GM12865 (cell line): ENCODE measurements around the gene AGO1.

Source experiments
- DNase-seq: peaks from one replicate; pipeline ENCODE4 v3.0.0; 2010; ENCODE audit warnings: low read depth
- H3K4me3 ChIP-seq: 2 replicates; pipeline ENCODE4 v1.5.1; 2011; ENCODE audit warnings: mild to moderate bottlenecking, low read depth, low read length, control low read depth
- CTCF ChIP-seq: IDR thresholded peaks from 2 replicates; pipeline ENCODE4 v1.5.1; 2011; ENCODE audit warnings: low read length, control low read depth, low read depth, inconsistent platforms; ENCODE audit not compliant: insufficient read depth; ENCODE audit errors: missing control alignments

The AGO1 gene

GRCh38 chr1:35929730-35930592 lies 47.0 kb downstream of the AGO1 start:
- H3K4me3 ChIP-seq, result peak overlapping the region; percentile 66
- TF ChIP-seq CTCF, result no peak
- DNase-seq, result peak; percentile 46

DNA sequence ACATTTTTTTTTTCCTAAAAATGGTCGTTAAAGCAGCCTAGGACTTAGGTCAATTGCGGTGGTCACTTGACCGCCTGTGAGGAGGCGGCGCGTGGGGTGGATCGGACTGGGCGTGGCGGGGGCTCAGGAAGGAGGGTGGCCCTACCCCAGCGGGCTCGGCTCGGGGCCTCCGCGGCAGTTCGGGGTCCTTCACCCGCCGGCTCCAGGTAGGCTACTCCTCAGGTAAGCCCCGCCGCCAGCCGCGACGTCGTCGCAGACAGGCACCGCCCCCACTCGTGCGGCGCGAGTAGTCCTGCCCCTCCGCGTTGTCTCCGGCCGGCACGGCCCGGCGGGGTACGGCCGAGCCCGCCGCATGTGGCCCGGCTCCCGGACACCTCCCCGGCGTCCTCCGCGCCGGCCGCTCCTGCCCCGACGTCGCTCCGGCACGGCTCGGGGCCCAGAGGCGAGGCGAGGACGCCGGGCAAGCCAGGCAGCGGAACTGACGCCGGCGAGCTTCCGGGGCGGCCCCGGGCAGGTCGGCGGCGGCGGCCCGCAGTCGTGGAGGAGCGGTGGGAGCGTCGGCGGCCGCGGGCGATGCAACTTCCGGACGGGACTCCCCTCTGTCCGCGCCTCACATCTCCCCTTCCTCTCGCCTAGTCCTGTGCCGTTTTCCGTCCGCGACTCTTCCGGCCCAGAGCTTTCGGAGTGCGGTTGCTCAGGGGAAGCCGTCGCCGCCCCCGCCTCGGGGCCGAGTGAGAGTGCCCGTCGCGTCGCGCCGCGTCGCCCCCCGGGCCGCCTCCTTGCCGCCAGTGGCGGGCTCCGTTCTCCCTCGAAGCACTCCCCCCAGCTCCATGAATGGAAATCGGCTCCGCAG lies 47.8 kb downstream of the AGO1 start, which contains the start of gene AGO3:
TSS of gene AGO3 (plus strand) at position 513 of the 853 bp plus-strand sequence. CDS start at position 835, 322 bp downstream.
- peak within 1 kb of the TSS; percentile 66 for H3K4me3 ChIP-seq
- no peak for TF ChIP-seq CTCF
- DNase-seq, result peak; percentile 95

DNA sequence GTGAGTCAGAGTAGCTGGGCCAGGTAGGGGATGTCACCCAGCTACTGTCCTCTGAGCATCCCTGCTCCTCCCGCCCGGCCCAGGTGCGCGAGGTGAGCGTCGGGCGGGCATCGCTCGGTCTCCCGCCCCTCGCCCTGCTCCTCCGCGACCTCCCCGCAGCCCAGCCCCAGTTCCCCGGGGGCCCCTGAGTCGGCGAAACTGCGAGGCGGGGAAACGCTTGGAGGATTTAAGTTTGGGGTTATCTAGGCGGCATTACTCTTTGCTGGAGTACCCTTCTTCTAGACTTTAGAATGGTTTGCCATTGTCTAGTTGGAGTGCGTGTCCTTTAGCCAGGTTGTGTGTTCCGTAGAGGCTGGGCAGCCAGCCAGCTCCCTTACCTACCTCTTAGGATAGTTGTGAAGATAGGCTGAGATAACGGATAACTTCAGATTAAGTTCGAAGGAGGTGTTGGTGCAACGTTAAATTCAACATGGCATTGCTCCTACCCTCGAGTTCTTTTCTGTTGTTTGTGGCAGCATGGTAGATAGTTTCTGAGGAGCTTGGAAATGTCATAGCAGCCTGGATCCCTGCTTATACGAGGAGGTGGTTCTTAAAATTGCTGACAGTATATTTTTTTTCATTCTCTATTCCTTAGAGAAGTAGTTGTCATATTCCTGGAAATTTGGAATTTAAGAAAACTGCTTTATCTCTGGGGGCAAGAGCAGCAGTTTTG lies 48.6 kb downstream of the AGO1 start:
- TF ChIP-seq CTCF, result no peak
- DNase-seq, result no peak
- H3K4me3 ChIP-seq, result peak overlapping the region; percentile 66

GRCh38 chr1:35932158-35932636 lies 49.2 kb downstream of the AGO1 start:
- no peak for TF ChIP-seq CTCF
- peak overlapping the region; percentile 66 for H3K4me3 ChIP-seq
- DNase-seq, result no peak

DNA sequence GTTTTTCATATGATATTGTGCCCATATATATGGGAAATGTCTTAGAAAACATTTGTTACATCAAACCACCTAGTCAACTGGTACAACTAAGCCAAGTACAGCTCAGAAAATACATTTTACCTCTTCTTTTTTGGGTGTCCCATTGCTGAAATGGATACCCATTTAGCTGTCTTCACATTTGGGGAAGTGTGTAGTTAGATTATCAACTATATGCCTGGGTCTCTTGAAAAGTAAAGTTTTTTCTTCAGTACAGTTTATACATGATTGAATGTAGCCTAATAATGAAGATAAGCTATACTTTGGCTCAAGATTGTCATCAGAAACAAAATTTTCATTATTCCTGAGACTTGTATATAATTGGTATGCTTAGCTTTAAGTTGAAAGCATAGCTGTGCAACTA lies 49.9 kb downstream of the AGO1 start:
- no peak for TF ChIP-seq CTCF
- H3K4me3 ChIP-seq, result no peak overlapping the region; the same call in 1 of the 2 replicates
- no peak for DNase-seq
